B cell (primary cell): Measurements from ENCODE around the gene TMEM50B. TPM values are rescaled to one million over a fixed set of nuclear protein-coding genes. Genes with fewer than 3 reads are reported as not detected.

Experiments used
- ATAC-seq: fragments of 200-7000 bp; cut with Tn5 transposase; one replicate; pipeline ENCODE4 v1.10.0; 2021; ENCODE audit warnings: low read depth, mild to moderate bottlenecking, moderate number of reproducible peaks, moderate library complexity
- CTCF ChIA-PET: fragments of 350-600 bp; sonication (Branson Sonifier 250); formaldehyde crosslinking; loops from one replicate; lab custom pipeline; 2021; ENCODE audit warnings: antibody characterized with exemption, inconsistent platforms; lab: Charles Lee
- POLR2A ChIA-PET: fragments of 350-600 bp; sonication (Branson Sonifier 250); formaldehyde crosslinking; loops from one replicate; lab custom pipeline; 2021; ENCODE audit warnings: antibody characterized with exemption; lab: Charles Lee
- DNase-seq: peaks from one replicate; pipeline ENCODE4 v3.0.0; 2013
- H2AFZ ChIP-seq: 2 replicates; pipeline ENCODE4 v1.6.1; 2012; ENCODE audit warnings: mild to moderate bottlenecking, low read depth, low read length; ENCODE audit not compliant: insufficient read depth, poor library complexity, severe bottlenecking
- H3K27ac ChIP-seq, 2 donors: 1 replicate in 1 of 2; 2 replicates in 1 of 2; pipeline ENCODE4 v1.5.1; 2012 to 2013; ENCODE audit warnings: low read length in 2 of 2, mild to moderate bottlenecking in 2 of 2, moderate library complexity in 1 of 2
- H3K27me3 ChIP-seq, 4 experiments: fragments of 200-600 bp in 1 of 4; sonication (generic) in 1 of 4; replicated peaks in 1 of 4; 1 replicate in 2 of 4; 2 replicates in 2 of 4; pipeline versions ENCODE4 v1.6.1 to v1.7.0; 2013 to 2016; ENCODE audit warnings: low read length in 3 of 4, mild to moderate bottlenecking in 2 of 4, mixed read lengths in 1 of 4, moderate library complexity in 1 of 4; ENCODE audit not compliant: insufficient read depth in 4 of 4, control insufficient read depth in 3 of 4; ENCODE audit errors: control extremely low read depth in 1 of 4
- H3K36me3 ChIP-seq, 2 experiments: replicated peaks in 1 of 2; 1 replicate in 1 of 2; 2 replicates in 1 of 2; pipeline versions ENCODE4 v1.6.1 to v1.7.1; 2013; ENCODE audit warnings: low read length in 1 of 2; ENCODE audit not compliant: insufficient read depth in 2 of 2, control insufficient read depth in 1 of 2; ENCODE audit errors: control extremely low read depth in 1 of 2, extremely low read depth in 1 of 2
- H3K4me1 ChIP-seq, 2 donors: fragments of 200-600 bp in 1 of 2; sonication (generic) in 1 of 2; 1 replicate in 1 of 2; 2 replicates in 1 of 2; pipeline versions ENCODE4 v1.5.1 to v1.6.1; 2013 to 2017; ENCODE audit warnings: low read length in 2 of 2; ENCODE audit not compliant: control insufficient read depth in 2 of 2, insufficient read depth in 2 of 2
- H3K4me2 ChIP-seq: replicated peaks from 2 replicates; pipeline ENCODE3; 2012; ENCODE audit warnings: mild to moderate bottlenecking, low read depth, low read length; ENCODE audit not compliant: poor library complexity, severe bottlenecking
- H3K4me3 ChIP-seq, 5 experiments: fragments of 200-600 bp in 1 of 5; sonication (generic) in 1 of 5; 1 replicate in 3 of 5; 2 replicates in 2 of 5; pipeline versions ENCODE4 v1.5.1 to v1.7.0; 2011 to 2016; ENCODE audit warnings: low read length in 4 of 5, mild to moderate bottlenecking in 4 of 5, low read depth in 2 of 5, control low read depth in 1 of 5, moderate library complexity in 1 of 5; ENCODE audit not compliant: insufficient read depth in 1 of 5; ENCODE audit errors: control extremely low read depth in 1 of 5, extremely low read depth in 1 of 5
- H3K79me2 ChIP-seq: fragments of 200-600 bp; sonication (generic); one replicate; pipeline ENCODE4 v1.6.0; 2016; ENCODE audit warnings: low read length; ENCODE audit not compliant: control insufficient read depth, insufficient read depth
- H3K9ac ChIP-seq: fragments of 200-600 bp; sonication (generic); 2 replicates; pipeline ENCODE4 v1.6.1; 2017; ENCODE audit warnings: mild to moderate bottlenecking, low read length, moderate library complexity
- H3K9me3 ChIP-seq, 3 donors: one replicate each; pipeline versions ENCODE4 v1.6.1 to v1.7.1; 2013; ENCODE audit warnings: low read length in 2 of 3; ENCODE audit not compliant: control insufficient read depth in 2 of 3, insufficient read depth in 1 of 3; ENCODE audit errors: control extremely low read depth in 1 of 3
- H4K20me1 ChIP-seq: 2 replicates; pipeline ENCODE4 v1.6.0; 2012; ENCODE audit warnings: mild to moderate bottlenecking, low read length; ENCODE audit not compliant: insufficient read depth, control insufficient read depth, poor library complexity, severe bottlenecking
- H3K27ac Mint-ChIP-seq: one replicate; pipeline ENCODE4 v1.8.0; 2021; ENCODE audit warnings: mixed read lengths
- H3K27me3 Mint-ChIP-seq: one replicate; pipeline ENCODE4 v1.8.0; 2021; ENCODE audit warnings: mixed read lengths
- H3K4me1 Mint-ChIP-seq: one replicate; pipeline ENCODE4 v1.8.0; 2021; ENCODE audit warnings: mixed read lengths
- H3K4me3 Mint-ChIP-seq: one replicate; pipeline ENCODE4 v1.8.0; 2021; ENCODE audit warnings: mixed read lengths
- H3K9me3 Mint-ChIP-seq: one replicate; pipeline ENCODE4 v1.8.0; 2022; ENCODE audit warnings: mixed read lengths; ENCODE audit not compliant: insufficient read depth
- EZH2 ChIP-seq: IDR thresholded peaks from 2 replicates; pipeline ENCODE4 v1.6.1; 2012; ENCODE audit warnings: borderline replicate concordance, low read depth, mild to moderate bottlenecking, moderate library complexity, low read length; ENCODE audit not compliant: insufficient read depth, poor library complexity, severe bottlenecking
- WGBS: methylation state at CpG from one replicate; pipeline ENCODE4 v1.1.5; 2013; ENCODE audit warnings: missing lambda C conversion rate; ENCODE audit not compliant: insufficient coverage; 5-methylcytosine and 5-hydroxymethylcytosine counted together
- intact Hi-C: fragments of 100-400 bp; cut with micrococcal nuclease; formaldehyde crosslinking; loops from one replicate; pipeline ENCODE4 v1.10.0; 2022
- polyA plus RNA-seq: library from polyadenylated mRNA; depleted of rRNA; stranded (reverse); fragments of >200 nt; gene quantifications from 2 replicates; pipeline ENCODE4 v1.2.3, GENCODE V29; 2012
- total RNA-seq, 2 donors: library from RNA; stranded (reverse); fragments of 120-200 nt in 1 of 2; gene quantifications; 1 replicate in 1 of 2; 2 replicates in 1 of 2; pipeline versions ENCODE4 v1.2.3 to v1.2.4, GENCODE V29; 2013 to 2022
- TF ChIP-seq, protein P1 (sequence below): fragments of 200-600 bp; IDR thresholded peaks from one replicate; pipeline ENCODE4 v1.8.0; 2022; ENCODE audit warnings: antibody characterized with exemption, mild to moderate bottlenecking

TMEM50B gene
- total and polyA plus RNA-seq, 2 donors (not counting 1 experiment from before 2014, with no cell fraction given), result 52.6 to 79.5 TPM

DNA sequence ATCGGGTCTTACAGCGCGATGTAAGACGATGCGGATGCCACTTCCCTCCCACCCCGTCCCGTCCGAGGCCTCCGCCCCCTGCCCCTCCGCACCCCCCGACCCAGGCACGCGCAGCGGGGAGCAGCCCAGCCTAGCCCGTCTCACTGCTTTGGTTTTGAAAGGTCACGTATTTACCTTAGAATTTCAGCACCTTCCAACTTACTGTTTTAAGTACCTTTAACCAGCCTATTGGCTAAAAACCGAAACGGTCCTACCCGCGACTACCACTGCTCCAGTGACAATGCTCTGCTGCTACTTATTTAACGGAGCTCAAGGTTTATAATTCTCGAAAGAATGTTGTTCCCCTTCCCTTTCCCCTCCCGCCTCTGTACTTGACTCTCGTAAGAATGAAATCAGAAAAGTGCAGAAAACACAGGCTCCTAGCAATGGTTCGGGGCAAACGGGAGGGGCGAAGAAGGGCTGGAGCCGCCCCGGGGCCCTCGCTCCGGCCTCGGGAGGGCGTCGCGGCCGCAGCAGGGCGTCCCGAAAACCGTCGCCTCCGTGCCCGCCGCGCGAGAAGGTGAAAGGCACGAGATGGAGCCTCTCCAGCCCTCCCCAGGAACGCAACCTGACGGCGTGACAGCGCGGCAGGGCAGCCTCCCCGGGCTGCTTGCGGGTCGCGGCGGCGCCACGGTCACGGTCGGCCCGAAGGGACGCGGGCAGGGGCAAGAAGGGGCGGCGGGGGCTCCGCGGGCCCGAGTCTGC, 667 bp downstream of the TMEM50B start:
- Mint-ChIP-seq H3K9me3 (no peaks in the 10 kb centered on the region), H3K27me3 (no peaks in the 10 kb centered on the region), H3K4me1 (peaks cover 17% of the 10 kb centered on the region), H3K4me3 (peak overlapping the region; percentile 94), H3K27ac (peak overlapping the region; percentile 95)
- no peaks in the 10 kb centered on the region for H3K9me3 ChIP-seq
- ChIA-PET CTCF (interaction anchor here (0.6 to 2.6 kb wide), 11 partner anchors 12 to 282 kb away, joined by 3 to 18 read pairs (median 5); partner anchors contain the start of genes DNAJC28, GART, IFNAR1 and SON), POLR2A (interaction anchor here (0.5 to 2.7 kb wide), 11 partner anchors 11 to 708 kb away, joined by 3 to 44 read pairs (median 7); partner anchors contain the start of genes DNAJC28, DONSON, GART and IL10RB)
- no peaks in the 10 kb centered on the region for H3K27me3 ChIP-seq
- H3K9ac ChIP-seq, result peak overlapping the region; percentile 75
- no peak for DNase-seq
- H3K27ac ChIP-seq, result peak overlapping the region; percentile 30 to 95
- H3K4me1 ChIP-seq, result peaks cover 12 to 14% of the 10 kb centered on the region in 2 donors
- TF ChIP-seq, protein P1, sequence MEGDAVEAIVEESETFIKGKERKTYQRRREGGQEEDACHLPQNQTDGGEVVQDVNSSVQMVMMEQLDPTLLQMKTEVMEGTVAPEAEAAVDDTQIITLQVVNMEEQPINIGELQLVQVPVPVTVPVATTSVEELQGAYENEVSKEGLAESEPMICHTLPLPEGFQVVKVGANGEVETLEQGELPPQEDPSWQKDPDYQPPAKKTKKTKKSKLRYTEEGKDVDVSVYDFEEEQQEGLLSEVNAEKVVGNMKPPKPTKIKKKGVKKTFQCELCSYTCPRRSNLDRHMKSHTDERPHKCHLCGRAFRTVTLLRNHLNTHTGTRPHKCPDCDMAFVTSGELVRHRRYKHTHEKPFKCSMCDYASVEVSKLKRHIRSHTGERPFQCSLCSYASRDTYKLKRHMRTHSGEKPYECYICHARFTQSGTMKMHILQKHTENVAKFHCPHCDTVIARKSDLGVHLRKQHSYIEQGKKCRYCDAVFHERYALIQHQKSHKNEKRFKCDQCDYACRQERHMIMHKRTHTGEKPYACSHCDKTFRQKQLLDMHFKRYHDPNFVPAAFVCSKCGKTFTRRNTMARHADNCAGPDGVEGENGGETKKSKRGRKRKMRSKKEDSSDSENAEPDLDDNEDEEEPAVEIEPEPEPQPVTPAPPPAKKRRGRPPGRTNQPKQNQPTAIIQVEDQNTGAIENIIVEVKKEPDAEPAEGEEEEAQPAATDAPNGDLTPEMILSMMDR, result no peak
- TF ChIP-seq EZH2, result no peak
- intact Hi-C loops, result loop anchor here (1.0 to 10.0 kb wide), 4 partner anchors 163 to 1084 kb away; partner anchors contain the start of genes CFAP298, ITSN1, PAXBP1 and URB1
- peak; percentile 8 for ATAC-seq
- H3K4me3 ChIP-seq, result peak overlapping the region; percentile 70 to 91 (median 78)
- H3K79me2 ChIP-seq, result peaks cover 29% of the 10 kb centered on the region
- under 1% methylated on average over 57 of the region's 68 CpGs for WGBS
- H4K20me1 ChIP-seq, result no peaks in the 10 kb centered on the region
- H3K4me2 ChIP-seq, result peak overlapping the region; percentile 81
- no peaks in the 10 kb centered on the region for H3K36me3 ChIP-seq
- H2AFZ ChIP-seq, result peak overlapping the region; percentile 85

DNA sequence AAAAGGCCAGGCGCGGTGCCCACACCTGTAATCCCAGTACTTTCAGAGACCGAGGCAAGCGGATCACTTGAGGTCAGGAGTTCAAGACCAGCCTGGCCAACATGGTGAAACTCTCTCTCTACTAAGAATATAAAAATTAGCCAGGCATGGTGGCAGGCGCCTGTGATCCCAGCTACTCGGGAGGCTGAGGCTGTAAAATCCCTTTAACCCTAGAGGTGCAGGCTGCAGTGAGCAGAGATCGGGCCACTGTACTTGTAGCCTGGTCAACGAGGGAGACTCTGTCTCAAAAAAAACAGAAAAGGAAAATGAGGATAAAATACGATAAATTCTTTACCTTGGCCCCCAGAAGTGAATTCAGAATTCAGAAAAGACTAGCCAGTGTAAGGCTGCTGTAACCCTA, 1.6 kb downstream of the TMEM50B start:
- Histone ChIP-seq H3K27ac (peak overlapping the region in 1 of 2 donors; percentile 95), H3K4me3 (peak overlapping the region; percentile 70 to 91 (median 78)), H3K9ac (peak overlapping the region; percentile 75), H4K20me1 (no peaks in the 10 kb centered on the region), H3K79me2 (peaks cover 38% of the 10 kb centered on the region), H2AFZ (peak overlapping the region; percentile 85), H3K4me1 (peaks cover 12 to 14% of the 10 kb centered on the region in 2 donors), H3K4me2 (peak overlapping the region; percentile 81), H3K36me3 (no peaks in the 10 kb centered on the region), H3K27me3 (no peaks in the 10 kb centered on the region), H3K9me3 (peaks cover 0 to 3% (median 0%) of the 10 kb centered on the region in 3 donors)
- Mint-ChIP-seq H3K4me1 (peaks cover 19% of the 10 kb centered on the region), H3K27ac (peak overlapping the region; percentile 95), H3K4me3 (peak overlapping the region; percentile 94), H3K27me3 (no peaks in the 10 kb centered on the region), H3K9me3 (no peaks in the 10 kb centered on the region)
- POLR2A ChIA-PET, result no interaction called here
- CTCF ChIA-PET, result no interaction called here
- intact Hi-C loops, result loop anchor here (2.0 to 10.0 kb wide), 3 partner anchors 707 to 1083 kb away; partner anchors contain the start of genes CFAP298, PAXBP1 and URB1
- no peak for TF ChIP-seq EZH2
- TF ChIP-seq, protein P1, result no peak
- whole genome bisulfite sequencing, result 63% methylated on average over 5 of the region's 9 CpGs
- DNase-seq (no peak), ATAC-seq (no peak)
